Effector memory CD8-positive, alpha-beta T cell (primary cell): ENCODE data around the gene ZBTB7B.

ENCODE experiments used
- ATAC-seq: fragments of 150-1000 bp; cut with Tn5 transposase; replicated peaks from 2 replicates; pipeline ENCODE4 v1.10.0; 2021; ENCODE audit warnings: mild to moderate bottlenecking, moderate library complexity
- DNase-seq, 3 experiments: peaks; one replicate each; pipeline ENCODE4 v3.0.0; 2021
- H3K27ac Mint-ChIP-seq, 2 donors: one replicate each; pipeline ENCODE4 v1.8.0; 2022; ENCODE audit warnings: mild to moderate bottlenecking in 2 of 2, mixed read lengths in 2 of 2, moderate library complexity in 2 of 2
- H3K27me3 Mint-ChIP-seq, 2 donors: one replicate each; pipeline ENCODE4 v1.8.0; 2022; ENCODE audit warnings: mixed read lengths in 2 of 2
- H3K36me3 Mint-ChIP-seq: one replicate; pipeline ENCODE4 v1.8.0; 2022; ENCODE audit warnings: mild to moderate bottlenecking, moderate library complexity, mixed read lengths; ENCODE audit not compliant: insufficient read depth
- H3K4me1 Mint-ChIP-seq, 2 donors: one replicate each; pipeline ENCODE4 v1.8.0; 2022; ENCODE audit warnings: low read depth in 2 of 2, mixed read lengths in 2 of 2
- H3K4me3 Mint-ChIP-seq, 2 donors: one replicate each; pipeline ENCODE4 v1.8.0; 2022; ENCODE audit warnings: mild to moderate bottlenecking in 2 of 2, mixed read lengths in 2 of 2, moderate library complexity in 2 of 2
- H3K9me3 Mint-ChIP-seq, 2 donors: one replicate each; pipeline ENCODE4 v1.8.0; 2022; ENCODE audit warnings: mixed read lengths in 2 of 2
- total RNA-seq, 9 experiments: gene quantifications; one replicate each; lab custom pipeline; 2026; lab: John Stamatoyannopoulos, UW

Gene ZBTB7B
- total RNA-seq, result 35.3 to 79.7 (median 52.8) reads per million in 9 experiments

DNA sequence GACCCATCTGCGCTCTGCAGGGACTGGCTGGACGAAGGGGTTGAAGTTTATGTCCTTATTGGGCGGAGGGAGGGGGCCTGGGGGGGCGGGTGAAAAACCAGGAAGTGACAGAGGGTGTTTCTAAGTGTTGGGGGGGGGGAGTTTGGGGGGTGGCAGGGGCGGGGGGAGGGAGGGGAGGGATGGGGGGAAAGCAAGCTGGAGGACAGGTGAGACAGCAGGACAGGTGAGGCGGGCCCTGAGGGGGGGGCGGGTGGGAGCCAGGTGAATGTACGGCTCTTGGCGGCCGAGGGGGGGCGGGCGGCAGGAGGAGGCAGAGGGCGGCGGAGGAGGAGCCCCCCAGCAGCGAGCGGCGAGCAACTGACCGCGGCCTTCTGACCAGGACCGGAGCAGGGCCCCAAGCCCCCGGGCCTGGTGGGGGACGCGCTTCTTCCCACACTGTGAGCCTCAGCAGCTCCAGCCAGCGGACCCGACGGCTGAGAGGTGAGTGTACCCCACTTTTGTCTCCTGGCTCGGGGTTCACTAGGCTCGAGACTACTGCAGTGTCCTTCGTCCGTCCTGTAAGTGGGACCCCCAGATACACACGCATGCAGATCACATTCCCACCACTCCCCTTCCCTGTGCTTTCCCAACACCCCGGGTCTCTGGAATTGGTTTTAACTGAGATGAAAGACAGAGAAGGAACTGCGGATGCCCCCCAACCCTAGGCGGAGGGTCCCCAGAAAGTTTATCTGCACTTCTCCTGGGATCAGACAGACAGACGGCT lies at the start of gene ZBTB7B:
Gene ZBTB7B, plus strand, starts transcription at position 339 of the 763 bp plus-strand sequence. CDS start 11,859 bp downstream, outside the sequence.
- ATAC-seq, result peak; percentile 6
- DNase-seq, result no peak
- Mint-ChIP-seq H3K27ac (peak within 1 kb of the TSS; percentile 88 to 93), H3K27me3 (no peaks in the 10 kb centered on the region), H3K9me3 (no peaks in the 10 kb centered on the region), H3K4me1 (peaks cover 36 to 52% of the 10 kb centered on the region in 2 donors), H3K4me3 (peak within 1 kb of the TSS; percentile 96 to 97), H3K36me3 (peaks cover 21% of the 10 kb centered on the region)

DNA sequence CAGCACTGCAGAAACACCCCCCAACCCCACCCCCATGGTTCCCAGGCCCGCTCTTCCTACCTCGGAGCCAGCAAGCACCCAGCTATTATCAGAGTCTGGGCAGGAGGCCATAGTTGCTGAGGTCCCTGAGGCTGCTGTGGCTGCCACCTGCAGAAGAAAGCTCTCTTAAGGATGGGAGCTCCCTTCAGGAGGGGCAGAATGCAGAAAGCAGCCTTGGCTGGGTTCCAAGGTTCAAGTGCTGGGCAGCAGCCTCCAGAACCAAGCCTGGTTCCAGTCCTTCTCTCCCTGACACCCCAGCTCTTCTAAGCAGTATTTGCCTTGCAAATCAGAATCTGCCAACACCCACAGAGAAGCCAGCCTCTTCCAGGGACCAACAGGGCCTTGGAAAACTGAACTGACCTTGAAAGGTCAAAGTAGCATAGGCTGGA lies 49.0 kb upstream of the ZBTB7B start:
- H3K4me3 Mint-ChIP-seq, result peak overlapping the region; percentile 95 to 99
- DNase-seq (no peak), ATAC-seq (no peak)
- no peaks in the 10 kb centered on the region for H3K27me3 Mint-ChIP-seq
- H3K9me3 Mint-ChIP-seq, result no peaks in the 10 kb centered on the region
- peaks cover 88% of the 10 kb centered on the region for H3K36me3 Mint-ChIP-seq
- H3K4me1 Mint-ChIP-seq, result peaks cover 60 to 61% of the 10 kb centered on the region in 2 donors
- H3K27ac Mint-ChIP-seq, result peak overlapping the region; percentile 99 to 100

DNA sequence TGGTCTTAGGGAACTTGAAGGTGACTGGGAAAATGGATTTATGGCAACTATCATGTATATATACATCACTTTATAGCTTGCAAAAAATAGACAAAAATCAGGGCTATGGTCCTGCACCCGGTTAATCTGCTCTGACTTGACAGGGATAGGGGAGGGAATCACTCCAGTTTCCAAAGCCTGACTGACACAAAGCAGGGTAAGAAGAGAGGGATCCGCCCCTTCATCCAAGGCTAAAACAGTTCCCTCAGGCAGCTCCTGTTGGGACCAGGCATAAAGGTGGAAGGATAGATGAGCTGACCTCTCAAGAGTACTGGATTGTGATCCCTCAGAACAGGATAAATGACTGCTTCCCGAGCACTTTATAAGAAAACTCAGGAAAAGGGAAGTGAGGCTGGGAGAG lies 48.1 kb upstream of the ZBTB7B start:
- Mint-ChIP-seq H3K36me3 (peaks cover 84% of the 10 kb centered on the region), H3K4me1 (peaks cover 60 to 62% of the 10 kb centered on the region in 2 donors)

GRCh38 chr1:154955039-154955717 lies 47.4 kb upstream of the ZBTB7B start:
- Mint-ChIP-seq H3K36me3 (peaks cover 82% of the 10 kb centered on the region), H3K27me3 (no peaks in the 10 kb centered on the region), H3K27ac (peak overlapping the region; percentile 99 to 100), H3K4me1 (peaks cover 64 to 67% of the 10 kb centered on the region in 2 donors), H3K9me3 (no peaks in the 10 kb centered on the region), H3K4me3 (peak overlapping the region; percentile 95 to 99)
- DNase-seq (peak; percentile 92 to 95 (median 92)), ATAC-seq (peak; percentile 82)

More for the DNA sequence above, 48.1 kb upstream of the ZBTB7B start:
- ATAC-seq (no peak), DNase-seq (no peak)
- Mint-ChIP-seq H3K4me3 (peak overlapping the region; percentile 95 to 99), H3K27me3 (no peaks in the 10 kb centered on the region), H3K9me3 (no peaks in the 10 kb centered on the region), H3K27ac (peak overlapping the region; percentile 99 to 100)

DNA sequence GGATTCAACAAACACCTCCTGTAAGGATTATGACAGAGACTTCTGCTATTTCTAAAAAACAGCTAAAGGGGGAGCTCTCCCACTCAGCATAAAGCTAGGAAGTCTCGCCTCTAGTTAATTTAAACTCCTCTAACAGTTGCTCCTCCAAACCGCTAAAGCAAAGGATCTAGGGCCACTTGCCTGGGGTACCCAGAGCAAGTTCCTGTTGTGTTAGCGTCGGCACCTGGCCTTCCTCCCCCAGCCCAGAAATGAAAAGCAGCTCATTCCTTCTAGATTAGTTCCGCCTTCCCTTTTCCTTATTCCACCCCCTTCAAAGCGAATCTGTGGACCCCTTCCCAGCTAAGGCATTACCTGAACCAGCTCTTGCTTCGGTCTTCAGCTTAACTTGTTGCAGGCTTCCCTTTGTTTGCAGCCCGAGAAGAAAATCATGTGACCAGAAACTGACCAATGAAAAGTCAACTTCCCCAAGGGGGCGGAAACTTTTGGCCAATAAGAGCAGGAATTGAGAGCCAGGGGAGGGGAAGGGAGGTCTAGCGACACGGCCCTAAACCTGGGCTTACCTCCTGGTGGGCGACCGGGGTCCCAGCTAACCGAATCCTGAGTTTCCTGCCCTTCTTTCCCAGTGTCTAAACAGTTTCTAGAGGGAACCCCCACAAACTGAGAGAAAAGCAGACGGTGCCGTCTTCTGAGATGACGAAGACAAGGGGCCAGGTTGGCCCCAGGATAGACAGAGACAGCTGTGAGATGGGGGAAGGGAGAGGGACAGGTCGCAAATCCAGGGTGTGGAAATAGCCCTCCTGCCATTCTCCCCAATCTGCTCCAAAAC lies 46.7 kb upstream of the ZBTB7B start, which contains the start of gene PBXIP1:
Gene PBXIP1, minus strand, starts transcription at position 382 of the 826 bp plus-strand sequence. CDS start 2,378 bp downstream, outside the sequence.
- H3K4me3 Mint-ChIP-seq, result peak within 1 kb of the TSS; percentile 95 to 99
- peak; percentile 40 for ATAC-seq
- H3K36me3 Mint-ChIP-seq, result peaks cover 76% of the 10 kb centered on the region
- H3K27ac Mint-ChIP-seq, result peak within 1 kb of the TSS; percentile 99 to 100
- DNase-seq, result peak; percentile 87 to 91 (median 87)
- peaks cover 58 to 68% of the 10 kb centered on the region in 2 donors for H3K4me1 Mint-ChIP-seq
- H3K9me3 Mint-ChIP-seq, result no peaks in the 10 kb centered on the region
- no peaks in the 10 kb centered on the region for H3K27me3 Mint-ChIP-seq

DNA sequence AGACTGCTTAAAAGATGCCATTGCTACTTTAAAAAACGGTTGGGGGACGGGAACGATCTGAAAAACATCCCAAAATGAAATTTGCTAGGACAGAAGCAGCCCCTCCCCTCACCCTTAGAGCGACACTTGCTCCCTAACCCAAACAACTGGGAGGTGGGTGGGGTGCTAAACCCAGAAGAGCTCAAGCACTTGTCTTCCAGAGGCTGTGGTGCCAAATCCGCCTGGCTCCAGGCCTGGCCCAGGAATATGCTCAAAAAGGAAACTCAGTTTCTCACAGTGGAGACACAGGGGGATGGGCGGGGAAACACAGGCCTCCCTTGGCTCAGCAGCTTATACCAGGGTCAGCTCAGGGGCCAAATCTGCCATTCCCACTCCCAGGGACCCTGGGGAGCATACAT lies 46.1 kb upstream of the ZBTB7B start:
- no peaks in the 10 kb centered on the region for H3K27me3 Mint-ChIP-seq
- H3K27ac Mint-ChIP-seq, result peak overlapping the region; percentile 99 to 100
- peaks cover 58 to 70% of the 10 kb centered on the region in 2 donors for H3K4me1 Mint-ChIP-seq
- no peaks in the 10 kb centered on the region for H3K9me3 Mint-ChIP-seq
- no peak for ATAC-seq
- H3K4me3 Mint-ChIP-seq, result peak overlapping the region; percentile 95 to 99
- DNase-seq, result no peak
- peaks cover 72% of the 10 kb centered on the region for H3K36me3 Mint-ChIP-seq

GRCh38 chr1:154957091-154957657 lies 45.4 kb upstream of the ZBTB7B start:
- Mint-ChIP-seq H3K9me3 (no peaks in the 10 kb centered on the region), H3K36me3 (peaks cover 71% of the 10 kb centered on the region), H3K4me1 (peaks cover 53 to 67% of the 10 kb centered on the region in 2 donors), H3K4me3 (peak overlapping the region in 1 of 2 donors; percentile 46), H3K27ac (peak overlapping the region; percentile 99 to 100), H3K27me3 (no peaks in the 10 kb centered on the region)
- no peak for ATAC-seq
- DNase-seq, result no peak

- no peak overlapping the region for H3K27ac Mint-ChIP-seq
- ATAC-seq, result no peak
- H3K36me3 Mint-ChIP-seq, result peaks cover 71% of the 10 kb centered on the region
- H3K9me3 Mint-ChIP-seq, result no peaks in the 10 kb centered on the region
- no peak overlapping the region for H3K4me3 Mint-ChIP-seq
- peaks cover 52 to 65% of the 10 kb centered on the region in 2 donors for H3K4me1 Mint-ChIP-seq
- no peaks in the 10 kb centered on the region for H3K27me3 Mint-ChIP-seq
- DNase-seq, result no peak
Observed at GRCh38 chr1:154958036-154958435, 44.6 kb upstream of the ZBTB7B start.

- Mint-ChIP-seq H3K27ac (peak overlapping the region in 1 of 2 donors; percentile 44), H3K27me3 (no peaks in the 10 kb centered on the region), H3K9me3 (no peaks in the 10 kb centered on the region), H3K36me3 (peaks cover 70% of the 10 kb centered on the region), H3K4me3 (peak overlapping the region; percentile 3 to 84), H3K4me1 (peaks cover 49 to 61% of the 10 kb centered on the region in 2 donors)
- DNase-seq (no peak), ATAC-seq (no peak)
Observed at GRCh38 chr1:154958681-154959425, 43.7 kb upstream of the ZBTB7B start.

- H3K4me1 Mint-ChIP-seq, result peaks cover 45 to 59% of the 10 kb centered on the region in 2 donors
- H3K27ac Mint-ChIP-seq, result peak overlapping the region in 1 of 2 donors; percentile 44
- peaks cover 69% of the 10 kb centered on the region for H3K36me3 Mint-ChIP-seq
Observed at GRCh38 chr1:154959426-154959780, 43.2 kb upstream of the ZBTB7B start.

GRCh38 chr1:154960446-154961136 lies 42.0 kb upstream of the ZBTB7B start:
- H3K27me3 Mint-ChIP-seq, result no peaks in the 10 kb centered on the region
- DNase-seq (no peak), ATAC-seq (no peak)
- peak overlapping the region; percentile 92 to 93 for H3K27ac Mint-ChIP-seq
- H3K4me3 Mint-ChIP-seq, result peak overlapping the region; percentile 84 to 88
- H3K9me3 Mint-ChIP-seq, result no peaks in the 10 kb centered on the region
- peaks cover 61% of the 10 kb centered on the region for H3K36me3 Mint-ChIP-seq
- H3K4me1 Mint-ChIP-seq, result peaks cover 33 to 47% of the 10 kb centered on the region in 2 donors

More at GRCh38 chr1:154959426-154959780, 43.2 kb upstream of the ZBTB7B start:
- H3K4me3 Mint-ChIP-seq, result peak overlapping the region; percentile 84 to 88
- H3K9me3 Mint-ChIP-seq, result no peaks in the 10 kb centered on the region
- ATAC-seq (no peak), DNase-seq (no peak)
- H3K27me3 Mint-ChIP-seq, result no peaks in the 10 kb centered on the region
